ENCODE data around the gene CORO2A.
"Not testable (repeated sequence)": the region's sequence is repeated elsewhere in the genome, so short reads cannot be mapped to it uniquely, and the experiment has no call there.

Gene CORO2A

GRCh38 chr9:98107926-98108325 is 84.5 kb downstream of the CORO2A start:
- no peak for DNase-seq (ENCODE audit: low read depth)

DNA sequence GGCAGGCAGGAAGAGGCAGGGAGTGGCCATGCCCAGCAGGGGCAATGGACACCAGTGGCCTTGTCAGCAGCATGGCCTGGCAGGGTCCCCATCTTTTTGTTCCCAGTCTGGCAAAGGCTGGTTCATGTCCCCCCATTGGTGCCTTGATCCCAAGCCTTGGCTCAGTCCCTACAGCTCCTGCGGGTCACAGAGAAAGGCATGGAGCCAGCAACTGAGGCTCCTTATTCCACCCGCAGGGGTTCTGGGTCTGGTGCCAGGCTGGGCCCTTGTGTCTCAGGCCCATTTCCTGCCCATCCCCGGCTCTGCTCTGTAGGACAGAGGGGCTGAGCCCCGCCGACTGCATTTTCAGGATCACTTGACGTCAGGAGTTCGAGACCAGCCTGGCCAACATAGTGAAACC is 87.4 kb downstream of the CORO2A start:
- no peak for DNase-seq (ENCODE audit: low read depth)

GRCh38 chr9:98104445-98104881 is 88.0 kb downstream of the CORO2A start:
- DNase-seq (ENCODE audit: low read depth): no peak

DNA sequence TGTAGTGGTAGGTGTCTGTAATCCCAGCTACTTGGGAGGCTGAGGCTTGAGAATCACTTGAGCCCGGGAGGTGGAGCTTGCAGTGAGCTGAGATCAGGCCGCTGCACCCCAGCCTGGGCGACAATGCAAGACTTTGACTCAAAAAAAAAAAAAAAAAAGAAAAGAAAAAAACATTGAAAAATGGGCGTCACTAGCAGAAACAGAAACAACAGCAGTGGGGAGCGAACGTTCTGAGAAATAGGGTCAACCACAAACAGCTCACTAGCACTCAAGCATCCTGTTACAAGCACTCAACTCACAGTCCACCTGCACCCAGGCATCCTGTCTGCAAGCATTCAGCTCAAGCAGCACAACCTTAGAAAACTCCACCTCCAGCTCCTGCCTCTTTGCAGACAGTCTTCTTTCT is 90.6 kb downstream of the CORO2A start:
- no peak for DNase-seq (ENCODE audit: low read depth)

GRCh38 chr9:98101416-98101815 is 91.0 kb downstream of the CORO2A start:
- DNase-seq (ENCODE audit: low read depth): no peak

DNA sequence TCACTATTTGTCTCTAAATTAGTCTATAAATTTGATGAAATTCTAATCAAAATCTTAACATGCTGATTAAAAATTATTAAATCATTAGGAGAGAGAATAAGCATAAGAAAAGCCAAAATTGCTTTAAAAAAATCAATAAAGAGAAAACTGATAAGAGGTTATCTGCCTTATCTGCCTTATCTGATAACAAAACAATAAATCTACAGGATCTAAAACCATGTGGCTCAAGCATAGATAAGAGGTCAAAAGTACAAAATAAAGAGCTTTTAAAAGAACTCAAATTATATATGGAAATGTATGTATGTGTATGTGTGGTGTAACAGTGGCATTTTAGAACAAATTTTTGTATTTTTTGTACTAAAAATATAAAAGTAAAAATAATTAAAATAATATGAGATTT is 92.0 kb downstream of the CORO2A start:
- DNase-seq (ENCODE audit: low read depth): no peak

GRCh38 chr9:98099898-98100297 is 92.5 kb downstream of the CORO2A start:
- no peak for DNase-seq (ENCODE audit: low read depth)

DNA sequence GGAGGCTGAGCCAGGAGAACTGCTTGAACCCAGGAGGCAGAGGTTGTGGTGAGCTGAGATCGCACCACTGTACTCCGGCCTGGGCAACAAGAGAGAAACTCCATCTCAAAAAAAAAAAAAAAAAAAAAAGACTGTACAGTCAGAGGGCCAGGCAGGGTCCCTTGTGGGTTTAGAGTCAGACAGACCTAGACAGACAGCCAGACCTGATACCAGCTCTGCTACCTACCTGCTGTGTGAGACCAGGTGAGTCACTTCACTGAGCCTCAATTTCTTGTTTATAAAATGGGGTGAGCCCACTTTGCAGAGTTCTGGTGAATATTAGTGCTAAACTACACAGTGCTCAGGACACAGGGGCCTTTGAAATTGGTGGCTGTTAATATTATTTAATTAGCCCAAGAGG is 93.1 kb downstream of the CORO2A start:
- no peak for DNase-seq (ENCODE audit: low read depth)

DNA sequence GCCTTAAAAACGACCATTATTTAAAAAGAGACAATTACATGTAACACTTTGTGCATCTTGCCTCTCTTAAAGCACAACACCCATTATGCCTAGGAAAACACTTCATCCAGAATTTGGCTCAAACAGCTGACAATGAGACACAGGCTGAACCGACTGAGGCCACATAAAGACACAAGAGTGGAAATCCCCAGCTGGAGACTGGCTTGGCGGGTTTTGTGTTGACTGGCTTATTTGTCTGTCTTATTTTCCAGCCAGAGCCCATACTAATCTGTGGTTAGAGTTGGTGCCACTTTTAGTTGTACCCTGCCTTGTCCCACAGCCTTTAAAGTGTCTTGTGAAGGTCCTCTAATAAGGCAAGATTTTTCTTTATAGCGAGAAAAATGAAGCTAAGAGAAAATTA is 94.6 kb downstream of the CORO2A start:
- DNase-seq (ENCODE audit: low read depth): no peak

DNA sequence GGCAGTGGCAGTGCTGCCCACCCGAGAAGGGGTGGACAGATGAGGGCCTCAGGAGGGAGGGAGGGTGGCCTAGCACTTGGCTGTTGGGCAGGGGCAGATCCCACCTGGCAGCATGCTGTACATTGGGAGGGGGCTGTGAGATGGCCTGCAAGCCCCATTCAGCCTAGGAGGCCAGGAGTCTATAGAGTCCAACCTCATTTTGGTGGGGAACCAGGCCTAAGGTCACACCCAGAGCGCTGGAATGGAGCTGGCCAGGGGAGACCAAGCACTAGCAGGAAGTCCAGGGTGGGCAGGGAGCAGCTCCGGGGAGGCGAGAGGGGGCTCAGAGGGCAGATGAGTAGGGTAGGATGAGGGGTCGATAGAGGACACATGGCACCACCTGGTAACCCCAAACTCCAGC is 96.3 kb downstream of the CORO2A start:
- no peak for DNase-seq (ENCODE audit: low read depth)

- DNase-seq (ENCODE audit: low read depth): no peak
These were observed 97.0 kb downstream of the CORO2A start for GRCh38 chr9:98095401-98095800.

- DNase-seq (ENCODE audit: low read depth): no peak
These were observed 97.6 kb downstream of the CORO2A start for GRCh38 chr9:98094851-98095250.

GRCh38 chr9:98094316-98094715 is 98.1 kb downstream of the CORO2A start:
- DNase-seq (ENCODE audit: low read depth): no peak

DNA sequence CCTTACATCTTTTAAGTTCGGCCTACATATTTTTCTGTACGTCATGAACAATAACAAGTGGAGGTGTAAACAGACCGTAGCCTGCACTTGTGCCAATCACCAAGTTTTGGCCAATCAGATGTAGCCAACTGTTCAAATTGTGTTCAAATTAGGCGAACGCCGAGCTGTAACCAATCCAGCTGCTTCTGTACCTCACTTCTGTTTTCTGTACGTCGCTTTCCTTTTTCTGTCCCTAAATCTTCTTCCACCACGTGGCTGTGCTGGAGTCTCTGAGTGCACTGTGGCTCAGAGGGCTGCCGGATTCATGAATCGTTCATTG is 99.9 kb downstream of the CORO2A start:
- DNase-seq (ENCODE audit: low read depth): no peak

DNA sequence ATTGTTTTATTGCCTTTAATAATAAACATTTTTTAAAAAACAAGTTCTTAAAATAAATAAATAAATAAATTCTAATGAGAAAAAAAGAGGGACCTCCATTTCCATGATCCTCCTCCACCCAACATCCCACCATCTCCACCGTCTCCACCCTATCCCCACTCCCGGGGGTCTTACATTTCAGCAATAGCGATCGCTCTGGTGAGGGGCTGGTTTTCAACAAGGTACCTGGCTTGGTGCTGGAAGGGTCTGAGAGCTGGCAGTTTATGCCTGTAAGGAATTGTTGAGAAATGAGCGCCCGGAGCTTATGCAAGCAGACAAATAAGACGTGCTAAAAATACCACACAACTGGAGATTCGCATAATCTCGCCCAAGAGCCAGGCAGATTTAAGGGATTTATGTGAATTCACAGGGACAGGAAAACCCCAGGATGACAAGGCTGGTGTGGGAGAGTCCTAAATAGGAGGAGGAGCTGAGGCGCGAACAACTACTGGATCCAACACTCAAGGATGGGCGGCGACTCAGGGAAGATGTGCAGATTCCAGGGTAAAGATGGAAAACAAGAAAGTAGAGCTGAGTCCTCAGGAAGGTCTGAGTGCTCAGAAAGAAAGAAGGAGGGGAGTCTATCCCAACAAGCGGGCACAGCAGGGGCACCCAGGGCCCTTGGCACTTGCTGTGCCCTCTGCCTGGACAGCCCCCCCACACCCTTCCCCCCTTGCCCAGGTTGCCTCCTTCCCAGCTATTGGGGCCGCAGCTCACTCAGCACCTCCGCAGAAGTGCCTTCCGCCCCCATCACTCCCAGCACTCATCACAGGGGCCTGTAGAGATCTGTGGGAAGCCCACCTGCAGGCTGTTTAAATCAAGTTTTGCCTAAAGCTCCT is 100.5 kb downstream of the CORO2A start:
- DNase-seq (ENCODE audit: low read depth): no peak

GRCh38 chr9:98090674-98091073 is 101.8 kb downstream of the CORO2A start:
- DNase-seq (ENCODE audit: low read depth): not testable (repeated sequence)

DNA sequence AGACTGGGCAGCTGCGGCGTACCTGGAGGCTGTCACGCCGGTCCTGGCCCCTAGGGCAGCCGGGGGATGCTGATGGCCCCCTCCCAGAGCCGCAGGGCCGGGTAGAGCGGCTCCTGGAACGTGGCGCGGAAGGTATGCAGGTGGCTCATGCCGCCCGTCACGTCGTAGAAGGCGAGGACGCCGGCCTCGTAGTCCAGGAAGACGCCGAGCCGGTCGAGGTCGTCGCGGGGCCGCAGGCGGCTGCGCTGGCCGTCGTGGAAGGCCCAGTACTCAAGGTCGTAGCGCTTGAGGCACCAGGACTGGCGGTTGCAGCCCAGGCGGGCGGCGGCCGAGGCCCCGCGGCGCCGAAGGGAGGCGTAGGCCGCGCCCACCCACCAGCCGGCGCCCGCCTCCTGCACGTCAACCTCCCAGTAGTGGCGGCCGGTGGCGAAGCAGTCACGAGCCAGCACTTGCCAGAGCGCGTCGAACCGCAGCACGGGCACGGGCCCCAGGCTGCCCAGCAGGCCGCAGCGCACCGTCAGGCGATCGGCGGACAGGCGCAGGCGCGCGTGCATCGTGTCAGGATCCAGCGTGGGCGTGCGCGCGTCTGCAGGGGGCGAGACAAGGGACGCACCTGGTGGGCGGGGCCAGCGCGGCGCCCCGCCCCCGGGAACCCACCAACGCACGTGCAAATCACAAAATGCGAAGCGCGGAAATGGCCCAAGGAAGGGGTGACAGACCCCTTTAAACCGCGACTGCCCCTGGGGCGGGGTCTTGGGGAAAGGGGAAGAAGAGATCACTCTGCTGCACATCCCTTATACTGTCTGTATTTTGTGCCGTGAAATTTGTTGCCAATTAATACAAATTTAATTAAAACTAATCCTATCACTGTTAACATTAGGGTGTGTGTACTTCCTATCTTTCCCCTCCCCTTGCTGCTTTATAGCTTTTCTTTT is 104.8 kb downstream of the CORO2A start:
- DNase-seq (ENCODE audit: low read depth): peak; percentile 33

- no peak for DNase-seq (ENCODE audit: low read depth)
These were observed 106.0 kb downstream of the CORO2A start for GRCh38 chr9:98086461-98086860.

- DNase-seq (ENCODE audit: low read depth): no peak
These were observed 106.5 kb downstream of the CORO2A start for GRCh38 chr9:98085944-98086343.

DNA sequence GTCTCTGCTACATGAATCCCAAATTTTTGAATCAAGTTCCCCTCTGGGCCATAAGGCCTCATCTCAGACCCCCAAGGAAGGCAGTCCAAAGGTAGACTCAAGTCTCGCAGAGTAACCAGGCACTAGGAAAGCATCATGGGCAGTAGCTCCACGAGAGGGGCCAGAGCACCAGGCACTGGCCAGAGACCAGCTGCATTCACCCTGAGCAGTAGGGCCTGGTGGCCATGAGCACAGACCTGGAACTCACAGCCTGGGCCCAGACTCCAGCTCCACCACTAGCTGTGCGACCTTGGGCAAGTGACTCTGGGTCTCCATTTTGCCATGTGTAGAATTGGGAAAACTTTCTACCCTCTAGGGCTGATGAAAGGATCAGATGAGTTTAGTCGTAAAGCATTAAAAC is 107.4 kb downstream of the CORO2A start:
- DNase-seq (ENCODE audit: low read depth): no peak

DNA sequence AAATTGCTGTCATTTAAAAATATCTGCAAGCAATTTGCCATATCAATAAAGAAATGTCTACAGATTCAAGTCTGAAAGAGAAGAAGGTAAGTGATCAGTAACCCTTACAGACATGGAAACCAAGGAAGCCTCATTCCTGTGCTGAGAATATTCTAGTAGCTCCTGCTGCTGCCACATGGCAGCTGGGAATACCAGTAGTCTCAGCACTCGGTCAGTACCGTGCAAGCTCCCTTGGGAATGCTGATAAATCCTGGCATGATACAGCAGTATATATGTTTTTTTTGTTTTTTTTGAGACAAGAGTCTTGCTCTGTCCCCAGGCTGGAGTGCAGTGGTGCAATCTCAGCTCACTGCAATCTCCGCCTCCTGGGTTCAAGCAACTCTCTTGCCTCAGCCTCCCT is 108.0 kb downstream of the CORO2A start:
- no peak for DNase-seq (ENCODE audit: low read depth)

GRCh38 chr9:98083566-98084183 is 108.8 kb downstream of the CORO2A start:
- no peak for DNase-seq (ENCODE audit: low read depth)

GRCh38 chr9:98083061-98083501 is 109.4 kb downstream of the CORO2A start:
- DNase-seq (ENCODE audit: low read depth): no peak

Measured in stimulated activated CD8-positive, alpha-beta memory T cell treated with anti-CD3 and anti-CD28 coated beads, Interleukin-4, amount 100 ng/mL, for 24 hours (primary cell).